ENCODE measurements around the gene TRIM38.

TRIM38 gene

DNA sequence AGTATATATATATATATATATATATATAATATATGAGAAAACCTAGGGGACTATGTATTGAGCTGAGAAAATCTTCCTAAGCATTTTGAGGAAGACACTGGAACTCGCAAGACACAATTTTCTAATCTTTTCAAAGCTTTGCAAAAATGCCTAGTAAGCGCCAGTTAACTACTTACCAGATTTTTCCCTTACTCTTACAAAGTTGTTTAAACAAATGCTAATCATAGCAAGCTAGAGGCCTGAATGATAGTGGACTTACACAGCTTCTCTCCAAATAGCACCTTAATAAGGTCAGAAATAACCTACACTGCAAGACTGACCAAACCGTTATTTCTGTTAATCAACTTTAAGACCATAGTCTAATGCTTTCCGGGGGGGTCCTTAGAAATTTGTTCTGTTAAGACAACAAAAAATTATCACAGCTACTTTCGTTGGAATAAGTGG, 68.6 kb downstream of the TRIM38 start:
- TF ChIP-seq, protein P1, sequence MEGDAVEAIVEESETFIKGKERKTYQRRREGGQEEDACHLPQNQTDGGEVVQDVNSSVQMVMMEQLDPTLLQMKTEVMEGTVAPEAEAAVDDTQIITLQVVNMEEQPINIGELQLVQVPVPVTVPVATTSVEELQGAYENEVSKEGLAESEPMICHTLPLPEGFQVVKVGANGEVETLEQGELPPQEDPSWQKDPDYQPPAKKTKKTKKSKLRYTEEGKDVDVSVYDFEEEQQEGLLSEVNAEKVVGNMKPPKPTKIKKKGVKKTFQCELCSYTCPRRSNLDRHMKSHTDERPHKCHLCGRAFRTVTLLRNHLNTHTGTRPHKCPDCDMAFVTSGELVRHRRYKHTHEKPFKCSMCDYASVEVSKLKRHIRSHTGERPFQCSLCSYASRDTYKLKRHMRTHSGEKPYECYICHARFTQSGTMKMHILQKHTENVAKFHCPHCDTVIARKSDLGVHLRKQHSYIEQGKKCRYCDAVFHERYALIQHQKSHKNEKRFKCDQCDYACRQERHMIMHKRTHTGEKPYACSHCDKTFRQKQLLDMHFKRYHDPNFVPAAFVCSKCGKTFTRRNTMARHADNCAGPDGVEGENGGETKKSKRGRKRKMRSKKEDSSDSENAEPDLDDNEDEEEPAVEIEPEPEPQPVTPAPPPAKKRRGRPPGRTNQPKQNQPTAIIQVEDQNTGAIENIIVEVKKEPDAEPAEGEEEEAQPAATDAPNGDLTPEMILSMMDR (IDR thresholded peaks at IDR 0.05): no peak

DNA sequence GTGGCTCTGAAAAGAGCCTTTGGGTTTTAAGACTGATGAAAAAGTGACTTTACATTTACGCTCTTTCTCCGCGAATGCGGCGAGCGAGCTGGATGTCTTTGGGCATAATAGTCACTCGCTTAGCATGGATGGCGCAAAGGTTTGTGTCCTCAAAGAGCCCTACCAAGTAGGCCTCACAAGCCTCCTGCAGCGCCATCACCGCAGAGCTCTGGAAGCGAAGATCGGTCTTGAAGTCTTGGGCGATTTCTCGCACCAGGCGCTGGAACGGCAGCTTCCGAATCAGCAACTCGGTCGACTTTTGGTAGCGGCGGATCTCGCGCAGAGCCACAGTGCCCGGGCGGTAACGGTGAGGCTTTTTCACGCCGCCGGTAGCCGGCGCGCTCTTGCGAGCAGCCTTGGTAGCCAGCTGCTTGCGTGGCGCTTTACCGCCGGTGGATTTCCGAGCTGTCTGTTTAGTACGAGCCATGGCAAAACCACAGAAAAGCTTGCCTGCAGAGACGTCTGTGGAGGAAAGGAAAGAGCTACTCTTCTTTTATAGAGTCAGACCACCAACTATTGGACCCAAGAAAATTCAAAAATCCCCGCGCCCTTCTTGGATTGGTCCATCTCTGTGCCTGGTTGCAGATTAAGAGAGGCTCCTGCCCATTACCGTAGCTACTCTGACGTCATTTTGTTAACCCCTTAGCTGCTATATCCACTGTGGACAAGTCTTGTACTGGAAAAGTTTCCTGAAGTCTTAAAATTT, 69.2 kb downstream of the TRIM38 start:
- TF ChIP-seq, protein P1 (IDR thresholded peaks at IDR 0.05): peak; percentile 24; the same call in 1 of the 2 replicates

DNA sequence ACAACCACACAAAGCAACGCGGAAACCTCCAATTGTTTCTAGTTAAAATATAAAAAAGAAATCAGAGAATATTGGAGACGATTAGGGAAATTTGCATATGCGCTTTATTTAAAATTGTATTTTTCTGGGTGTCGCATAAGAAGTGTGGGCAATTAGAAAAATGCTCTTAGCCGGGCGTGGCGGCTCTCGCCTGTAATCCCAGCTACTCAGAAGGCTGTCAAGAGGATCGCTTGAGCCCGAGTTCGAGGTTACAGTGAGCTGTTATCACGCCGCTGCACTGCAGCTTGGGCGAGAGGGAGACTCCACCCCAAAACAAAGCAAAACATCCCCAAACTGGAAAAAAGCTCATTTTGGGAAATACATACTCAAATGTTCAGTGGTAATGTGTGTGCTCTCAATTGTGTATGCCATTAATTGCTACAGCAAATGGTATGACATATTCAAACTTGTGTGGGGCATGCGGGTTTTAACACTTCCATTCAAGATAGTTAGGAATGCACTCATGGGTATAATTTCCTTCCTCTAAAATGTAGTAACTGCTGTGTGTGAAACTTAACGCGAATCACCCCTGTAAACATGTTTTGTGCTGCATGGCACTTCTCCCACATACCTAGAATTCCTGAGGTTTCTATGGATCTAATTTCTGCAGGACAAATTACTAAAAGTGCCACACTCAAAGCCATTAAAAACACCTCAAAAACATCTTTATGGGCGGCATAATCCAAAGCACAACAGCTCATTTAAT, 69.9 kb downstream of the TRIM38 start:
- TF ChIP-seq, protein P1 (IDR thresholded peaks at IDR 0.05): no peak

DNA sequence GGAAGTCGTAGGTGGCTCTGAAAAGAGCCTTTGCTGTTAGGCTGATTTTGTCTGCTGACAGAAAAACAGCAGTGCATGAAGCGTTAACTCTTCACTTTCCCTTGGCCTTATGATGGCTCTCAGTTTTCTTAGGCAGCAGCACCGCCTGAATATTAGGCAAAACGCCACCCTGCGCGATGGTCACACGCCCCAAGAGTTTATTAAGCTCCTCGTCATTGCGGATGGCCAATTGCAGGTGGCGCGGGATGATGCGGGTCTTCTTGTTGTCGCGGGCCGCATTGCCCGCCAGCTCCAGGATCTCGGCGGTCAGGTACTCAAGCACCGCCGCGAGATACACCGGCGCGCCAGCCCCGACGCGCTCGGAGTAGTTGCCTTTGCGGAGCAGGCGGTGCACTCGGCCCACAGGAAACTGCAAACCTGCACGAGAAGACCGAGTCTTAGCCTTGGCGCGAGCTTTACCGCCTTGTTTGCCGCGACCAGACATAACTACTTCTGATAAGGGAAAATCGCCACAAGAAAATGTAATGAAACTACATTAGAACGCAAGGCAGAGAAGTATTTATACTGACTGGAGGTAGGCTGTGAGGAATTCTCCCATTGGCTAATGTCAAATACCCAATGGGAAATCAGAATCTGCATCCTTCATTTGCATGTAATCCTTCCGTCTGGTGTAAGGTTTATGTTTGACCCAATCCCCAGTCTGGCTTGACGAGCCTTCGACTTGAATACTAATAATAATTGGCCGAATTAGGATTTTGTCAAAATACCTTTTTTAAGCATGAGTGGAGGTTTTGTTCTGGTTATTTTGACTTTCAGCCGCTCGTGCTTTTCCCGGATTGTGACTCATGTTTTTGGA, 70.7 kb downstream of the TRIM38 start:
- TF ChIP-seq, protein P1 (IDR thresholded peaks at IDR 0.05): no peak

DNA sequence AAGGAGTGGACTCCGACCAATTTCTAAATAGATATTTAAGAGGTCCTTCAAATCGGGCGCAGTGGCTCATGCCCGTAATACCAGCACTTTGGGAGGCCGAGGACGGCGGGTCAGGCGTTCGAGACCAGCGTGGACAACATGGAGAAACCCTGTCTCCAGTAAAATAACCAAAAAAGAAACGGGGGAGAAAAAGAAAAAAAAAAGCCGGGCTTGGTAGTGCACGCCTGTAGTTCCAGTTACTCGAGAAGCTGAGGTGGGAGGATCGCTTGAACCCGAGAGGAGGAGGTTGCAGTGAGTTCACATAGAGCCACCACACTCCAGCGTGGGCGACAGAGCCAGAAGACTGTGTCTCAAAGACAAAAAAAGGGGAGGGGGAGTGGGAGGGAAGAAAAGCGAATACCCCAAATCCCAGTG, 71.3 kb downstream of the TRIM38 start:
- TF ChIP-seq, protein P1 (IDR thresholded peaks at IDR 0.05): no peak

DNA sequence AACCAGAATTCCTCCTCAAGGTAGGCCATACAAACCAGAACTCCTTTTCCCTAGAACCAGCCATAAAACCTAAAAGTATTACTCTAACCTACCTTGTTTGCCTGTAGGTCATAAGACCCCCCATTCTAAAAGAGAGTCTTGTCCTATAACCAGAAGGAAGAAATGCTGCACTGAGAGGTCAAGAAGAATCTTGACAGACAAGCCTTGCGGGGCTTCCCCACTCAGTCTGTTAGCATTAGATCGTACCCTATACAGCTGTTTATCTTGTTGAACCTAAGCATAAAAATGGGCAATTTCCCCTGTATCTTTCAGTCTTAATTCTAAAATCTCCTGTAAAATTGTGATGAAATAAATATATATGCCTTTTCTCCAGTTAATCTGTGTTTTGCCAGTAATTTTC, 72.3 kb downstream of the TRIM38 start:
- TF ChIP-seq, protein P1 (IDR thresholded peaks at IDR 0.05): no peak
